HEK293T (cell line): ENCODE measurements around the gene CACHD1.

Experiments used
- ARNT ChIP-seq: fragments of 450-650 bp; IDR thresholded peaks from 2 replicates; pipeline ENCODE4 v1.6.1; 2017; ENCODE audit warnings: mild to moderate bottlenecking
- BHLHE40 ChIP-seq: fragments of 450-650 bp; IDR thresholded peaks from 2 replicates; pipeline ENCODE4 v1.6.1; 2016; ENCODE audit warnings: mild to moderate bottlenecking, moderate library complexity, borderline replicate concordance
- ELF4 ChIP-seq: fragments of 450-650 bp; IDR thresholded peaks from 2 replicates; pipeline ENCODE4 v1.6.1; 2017; ENCODE audit warnings: antibody characterized with exemption
- FOXA1 ChIP-seq: fragments of 450-650 bp; IDR thresholded peaks from 2 replicates; pipeline ENCODE4 v1.6.1; 2016; ENCODE audit warnings: mild to moderate bottlenecking
- FOXK2 ChIP-seq: fragments of 450-650 bp; IDR thresholded peaks from 2 replicates; pipeline ENCODE4 v1.6.1; 2016; ENCODE audit warnings: mild to moderate bottlenecking
- HDGF ChIP-seq: fragments of 450-650 bp; IDR thresholded peaks from 2 replicates; pipeline ENCODE4 v1.6.1; 2017; ENCODE audit warnings: antibody characterized with exemption, borderline replicate concordance
- SP1 ChIP-seq: fragments of 450-650 bp; IDR thresholded peaks from 2 replicates; pipeline ENCODE4 v1.6.1; 2017
- SUZ12 ChIP-seq: fragments of 450-650 bp; IDR thresholded peaks from 2 replicates; pipeline ENCODE4 v1.6.1; 2016; ENCODE audit warnings: mild to moderate bottlenecking
- ZNF384 ChIP-seq: fragments of 450-650 bp; IDR thresholded peaks from 2 replicates; pipeline ENCODE4 v1.6.1; 2016
- TF ChIP-seq, protein P1 (sequence below): fragments of 450-650 bp; IDR thresholded peaks from 2 replicates; pipeline ENCODE4 v1.6.1; 2016

DNA sequence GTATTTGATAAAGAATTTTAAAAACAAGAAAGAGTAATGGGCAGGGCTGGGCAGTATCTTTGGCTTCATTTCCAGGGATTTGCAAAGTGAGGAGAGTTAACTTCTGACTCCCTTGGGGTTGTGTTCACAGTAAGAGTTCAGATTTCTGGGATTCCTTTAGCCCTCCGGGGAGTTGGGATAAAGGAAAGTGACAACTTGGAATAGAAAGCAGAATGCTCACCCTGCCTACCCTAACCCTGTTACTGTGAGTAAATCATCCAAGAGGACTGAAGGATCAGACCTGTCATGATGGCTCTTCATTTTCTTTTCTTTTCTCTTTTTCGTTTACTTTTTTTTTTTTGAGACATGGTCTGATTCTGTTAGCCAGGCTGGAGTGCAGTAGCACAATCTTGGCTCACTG lies 76.1 kb downstream of the CACHD1 start:
- no peak for TF ChIP-seq FOXK2
- no peak for TF ChIP-seq ARNT
- TF ChIP-seq HDGF, result no peak
- TF ChIP-seq SUZ12, result no peak
- TF ChIP-seq, protein P1, sequence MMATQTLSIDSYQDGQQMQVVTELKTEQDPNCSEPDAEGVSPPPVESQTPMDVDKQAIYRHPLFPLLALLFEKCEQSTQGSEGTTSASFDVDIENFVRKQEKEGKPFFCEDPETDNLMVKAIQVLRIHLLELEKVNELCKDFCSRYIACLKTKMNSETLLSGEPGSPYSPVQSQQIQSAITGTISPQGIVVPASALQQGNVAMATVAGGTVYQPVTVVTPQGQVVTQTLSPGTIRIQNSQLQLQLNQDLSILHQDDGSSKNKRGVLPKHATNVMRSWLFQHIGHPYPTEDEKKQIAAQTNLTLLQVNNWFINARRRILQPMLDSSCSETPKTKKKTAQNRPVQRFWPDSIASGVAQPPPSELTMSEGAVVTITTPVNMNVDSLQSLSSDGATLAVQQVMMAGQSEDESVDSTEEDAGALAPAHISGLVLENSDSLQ, result peak; percentile 49; the same call in 1 of the 2 replicates
- TF ChIP-seq SP1, result no peak
- no peak for TF ChIP-seq BHLHE40
- no peak for TF ChIP-seq FOXA1
- TF ChIP-seq ZNF384, result no peak
- no peak for TF ChIP-seq ELF4
